GM12892 (cell line): ENCODE data around the gene HEXIM2.

ENCODE experiments used
- POLR2AphosphoS5 ChIP-seq: IDR thresholded peaks from 2 replicates; pipeline ENCODE4 v1.6.1; 2011; ENCODE audit warnings: low read depth, low read length, control low read depth
- TAF1 ChIP-seq: IDR thresholded peaks from 2 replicates; pipeline ENCODE4 v1.6.1; 2011; ENCODE audit warnings: low read depth, mild to moderate bottlenecking, control low read depth, low read length, borderline replicate concordance

DNA sequence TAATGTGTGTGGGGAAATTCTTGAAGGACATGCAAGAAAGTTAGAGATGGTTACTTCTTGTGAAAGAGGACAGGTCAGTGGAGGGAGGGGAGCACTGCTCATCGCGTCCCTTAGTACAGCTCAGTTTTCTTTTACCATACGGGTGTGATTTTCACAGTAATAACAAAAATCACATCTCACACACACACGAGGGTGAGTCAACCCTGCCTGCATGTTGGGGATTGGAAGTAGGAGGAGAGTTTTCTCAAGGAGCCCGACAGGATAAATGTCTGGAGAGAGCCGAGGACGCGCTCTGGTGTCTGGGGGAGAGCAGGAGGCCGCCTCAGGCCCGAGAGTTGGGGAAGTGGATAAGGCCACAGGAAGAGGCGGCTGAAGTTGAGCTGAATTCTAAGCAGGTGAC is 45.8 kb upstream of the HEXIM2 start:
- TF ChIP-seq TAF1 (no peak), POLR2AphosphoS5 (no peak)
